ENCODE measurements around the gene DIS3L2. TPM values are rescaled to one million over a fixed set of nuclear protein-coding genes. Genes with fewer than 3 reads are reported as not detected.

The DIS3L2 gene
- total RNA-seq, 2 donors from 2014 or later = 19.6 to 22.1 TPM

- DNase-seq (ENCODE audit: low spot score) = no peak
- H3K27me3 ChIP-seq = no peaks in the 10 kb centered on the region
- TF ChIP-seq CTCF (IDR thresholded peaks at IDR 0.05) = no peak
- H3K4me3 ChIP-seq = no peak overlapping the region
- H3K27ac ChIP-seq = no peak overlapping the region
- H3K36me3 ChIP-seq = no peaks in the 10 kb centered on the region
- H3K4me1 ChIP-seq = no peaks in the 10 kb centered on the region
- no peaks in the 10 kb centered on the region for H3K9me3 ChIP-seq
Observed at GRCh38 chr2:232042911-232043574, 81.5 kb downstream of the DIS3L2 start.

GRCh38 chr2:232043966-232044365 is 82.5 kb downstream of the DIS3L2 start:
- TF ChIP-seq CTCF (IDR thresholded peaks at IDR 0.05) = no peak
- H3K27ac ChIP-seq = no peak overlapping the region
- no peaks in the 10 kb centered on the region for H3K4me1 ChIP-seq
- H3K4me3 ChIP-seq = no peak overlapping the region
- H3K36me3 ChIP-seq = no peaks in the 10 kb centered on the region
- H3K27me3 ChIP-seq = no peaks in the 10 kb centered on the region
- no peaks in the 10 kb centered on the region for H3K9me3 ChIP-seq
- DNase-seq (ENCODE audit: low spot score) = no peak

GRCh38 chr2:232049350-232049749 is 87.8 kb downstream of the DIS3L2 start:
- no peak for TF ChIP-seq CTCF (IDR thresholded peaks at IDR 0.05)
- no peak for DNase-seq (ENCODE audit: low spot score)
- H3K36me3 ChIP-seq = no peaks in the 10 kb centered on the region
- H3K27me3 ChIP-seq = no peaks in the 10 kb centered on the region
- H3K9me3 ChIP-seq = no peaks in the 10 kb centered on the region
- H3K27ac ChIP-seq = no peak overlapping the region
- no peak overlapping the region for H3K4me3 ChIP-seq
- H3K4me1 ChIP-seq = no peaks in the 10 kb centered on the region

DNA sequence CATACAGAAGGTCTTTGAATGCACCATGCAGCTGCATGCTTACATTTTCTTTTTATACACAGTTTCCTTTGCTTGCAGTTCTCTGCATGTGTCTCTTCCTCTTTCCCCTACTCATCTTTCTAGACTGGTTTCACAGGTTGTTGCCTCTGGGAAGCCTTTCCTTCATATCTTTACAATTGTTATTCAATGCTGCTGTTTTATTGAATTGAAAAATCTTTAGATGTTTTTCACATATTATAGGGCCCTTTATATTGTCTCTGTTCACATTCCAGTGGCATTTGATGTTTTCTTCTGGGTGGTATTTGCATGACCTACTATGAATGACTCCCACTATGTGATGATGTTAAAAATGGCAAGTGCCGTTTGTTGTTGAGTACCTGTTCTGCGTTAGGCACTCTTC is 91.1 kb downstream of the DIS3L2 start:
- no peak for TF ChIP-seq CTCF (IDR thresholded peaks at IDR 0.05)
- H3K4me1 ChIP-seq = no peaks in the 10 kb centered on the region
- H3K27me3 ChIP-seq = no peaks in the 10 kb centered on the region
- no peaks in the 10 kb centered on the region for H3K9me3 ChIP-seq
- no peak overlapping the region for H3K4me3 ChIP-seq
- no peaks in the 10 kb centered on the region for H3K36me3 ChIP-seq
- H3K27ac ChIP-seq = no peak overlapping the region
- no peak for DNase-seq (ENCODE audit: low spot score)

DNA sequence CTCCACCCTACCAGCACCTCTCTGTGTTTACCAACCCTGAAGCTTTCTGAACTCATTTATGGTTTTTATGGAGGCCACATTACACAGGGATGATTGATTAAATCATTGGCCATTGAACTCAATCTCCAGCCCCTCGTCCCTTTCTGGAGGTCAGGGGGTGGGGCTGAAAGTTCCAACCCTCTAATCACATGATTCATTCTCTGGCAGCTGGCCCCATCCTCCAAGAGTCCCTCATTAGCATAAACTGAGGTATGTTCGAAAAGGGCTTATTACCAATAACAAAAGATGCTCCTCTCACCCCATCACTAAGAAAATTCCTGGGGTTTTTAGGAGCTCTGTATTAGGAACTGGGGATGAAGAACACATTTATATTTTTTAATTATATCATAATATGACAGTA is 92.3 kb downstream of the DIS3L2 start:
- H3K27ac ChIP-seq = no peak overlapping the region
- no peaks in the 10 kb centered on the region for H3K4me1 ChIP-seq
- no peaks in the 10 kb centered on the region for H3K36me3 ChIP-seq
- H3K4me3 ChIP-seq = no peak overlapping the region
- DNase-seq (ENCODE audit: low spot score) = no peak
- TF ChIP-seq CTCF (IDR thresholded peaks at IDR 0.05) = no peak
- no peaks in the 10 kb centered on the region for H3K9me3 ChIP-seq
- H3K27me3 ChIP-seq = no peaks in the 10 kb centered on the region
